Measurements from ENCODE around the gene CPZ. TPM values are rescaled to one million over a fixed set of nuclear protein-coding genes. Genes with fewer than 3 reads are reported as not detected.
"Not testable (repeated sequence)": the region's sequence is repeated elsewhere in the genome, so short reads cannot be mapped to it uniquely, and the experiment has no call there.

Gene CPZ
- total RNA-seq, 1 experiment from 2014 or later = not detected

DNA sequence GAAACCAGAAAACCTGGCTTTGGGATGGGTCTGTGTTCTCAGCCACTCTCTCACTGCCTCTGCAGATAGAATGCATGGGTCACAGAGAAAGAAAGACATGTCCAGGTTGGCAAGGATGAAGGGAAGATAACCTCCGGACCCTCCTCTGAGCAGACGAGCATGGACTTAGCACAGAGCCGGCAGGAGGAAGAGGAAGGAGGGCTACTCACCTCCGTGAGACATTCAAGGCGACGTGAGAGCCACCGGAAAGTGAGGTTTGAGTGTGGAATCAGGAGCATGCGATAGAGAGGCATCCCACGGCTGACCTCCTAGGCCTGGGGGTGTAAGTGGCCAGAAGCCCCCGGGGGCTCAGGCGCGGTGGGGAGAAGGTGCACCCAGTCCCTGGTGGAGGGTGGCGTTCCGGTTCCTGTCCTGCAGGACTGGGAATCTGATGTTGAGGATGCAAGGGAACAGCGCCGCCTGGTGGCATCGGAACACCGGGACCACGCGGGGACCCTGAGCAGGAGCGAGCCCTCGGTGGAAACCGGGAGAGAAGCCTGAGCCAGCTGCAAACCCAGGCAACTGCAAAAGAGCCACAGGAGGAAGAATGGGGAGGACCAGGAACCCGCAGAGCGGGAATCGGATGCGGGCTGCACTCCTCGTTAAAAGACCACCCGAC, 43.5 kb downstream of the CPZ start:
- DNase-seq (ENCODE audit: low read depth) = not testable (repeated sequence)

DNA sequence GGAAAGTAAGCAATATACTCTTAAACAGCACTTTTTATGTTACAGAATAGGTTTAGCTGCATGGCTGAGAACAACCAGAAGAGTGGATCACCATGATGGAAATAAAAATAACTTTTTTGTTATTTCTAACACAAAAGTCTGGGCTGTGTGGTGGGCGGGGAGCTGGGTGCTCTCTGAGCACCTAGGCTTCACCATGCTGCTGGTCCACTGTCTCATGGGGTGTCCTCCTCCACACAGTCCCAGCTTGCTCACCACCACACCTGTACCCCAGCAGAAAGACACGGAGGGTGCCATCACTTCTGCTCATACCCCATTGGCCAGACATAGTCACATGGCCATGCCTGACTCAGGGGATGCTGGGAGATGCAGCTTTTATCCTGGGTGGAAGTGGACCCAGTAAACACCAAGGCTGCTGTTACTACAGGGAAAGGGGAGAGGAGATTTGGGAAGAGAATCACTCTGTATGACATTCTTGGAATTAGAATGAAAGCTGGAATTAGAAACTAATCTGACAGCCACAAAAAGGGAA, 45.0 kb downstream of the CPZ start:
- no peak for DNase-seq (ENCODE audit: low read depth)

- DNase-seq (ENCODE audit: low read depth) = no peak
These were observed 46.5 kb downstream of the CPZ start for GRCh38 chr4:8639021-8639420.

DNA sequence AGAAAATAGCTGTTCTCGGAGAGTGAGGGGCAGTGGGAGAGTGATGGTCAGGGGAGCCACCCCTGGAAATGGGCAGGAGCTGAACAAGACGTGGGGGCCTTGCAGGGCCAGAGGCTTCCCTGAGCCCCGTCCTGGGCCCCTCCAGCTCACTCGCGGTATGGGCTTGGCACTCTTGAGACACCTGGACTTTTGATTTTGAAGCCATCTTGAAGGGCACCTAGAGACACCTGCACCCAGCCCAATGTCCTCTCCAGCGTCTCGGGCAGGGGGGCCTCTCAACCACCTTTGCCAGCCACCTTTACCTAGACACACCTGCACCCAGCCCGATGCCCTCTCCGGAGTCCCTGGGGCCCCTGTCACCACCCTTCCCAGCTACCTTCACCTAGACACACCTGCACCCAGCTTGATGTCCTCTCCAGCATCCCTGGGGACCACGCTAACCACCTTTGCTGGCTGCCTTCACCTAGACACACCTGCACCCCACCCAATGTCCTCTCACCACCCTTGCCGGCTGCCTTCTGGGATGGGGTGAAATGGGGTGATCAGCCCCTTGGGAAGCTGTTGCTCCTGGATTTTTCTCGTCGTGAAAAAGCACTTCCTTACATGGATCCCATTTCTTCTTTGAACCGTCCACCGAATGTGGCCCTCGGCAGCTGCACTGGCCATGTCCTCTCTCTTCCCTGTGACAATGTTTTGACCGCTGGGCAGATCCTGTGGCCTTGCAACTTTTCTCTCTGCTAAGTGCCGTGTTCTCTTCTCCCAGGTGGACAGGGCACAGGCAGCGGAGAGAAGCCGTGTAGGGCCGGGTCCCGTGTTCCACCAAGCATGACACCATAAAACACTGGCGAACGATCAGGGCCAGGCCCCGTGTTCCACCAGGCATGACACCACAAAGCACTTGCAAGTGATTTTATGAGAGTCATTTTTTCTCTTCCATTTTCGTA, 47.5 kb downstream of the CPZ start:
- DNase-seq (ENCODE audit: low read depth) = no peak

DNA sequence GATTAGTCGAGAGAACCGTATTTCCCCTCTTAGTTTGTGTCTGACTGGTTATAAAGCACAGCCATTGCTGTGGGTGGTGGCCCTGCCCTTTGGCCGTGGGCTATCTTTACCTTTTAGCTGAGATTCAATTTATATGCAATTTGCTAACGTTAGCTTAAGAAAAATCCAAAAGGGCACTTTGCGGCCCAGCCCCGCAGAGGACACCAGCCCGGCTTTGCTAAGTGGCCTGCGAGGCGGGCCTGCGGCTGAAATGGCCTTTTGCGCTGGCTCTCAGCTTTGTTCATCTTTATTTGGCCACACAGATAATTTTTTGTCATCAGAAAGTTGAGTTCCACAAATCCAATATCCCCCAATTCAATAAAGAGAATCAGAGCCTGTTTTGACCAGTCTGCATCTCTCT, 48.3 kb downstream of the CPZ start:
- DNase-seq (ENCODE audit: low read depth) = no peak

GRCh38 chr4:8641256-8641655, 48.7 kb downstream of the CPZ start:
- DNase-seq (ENCODE audit: low read depth) = no peak

DNA sequence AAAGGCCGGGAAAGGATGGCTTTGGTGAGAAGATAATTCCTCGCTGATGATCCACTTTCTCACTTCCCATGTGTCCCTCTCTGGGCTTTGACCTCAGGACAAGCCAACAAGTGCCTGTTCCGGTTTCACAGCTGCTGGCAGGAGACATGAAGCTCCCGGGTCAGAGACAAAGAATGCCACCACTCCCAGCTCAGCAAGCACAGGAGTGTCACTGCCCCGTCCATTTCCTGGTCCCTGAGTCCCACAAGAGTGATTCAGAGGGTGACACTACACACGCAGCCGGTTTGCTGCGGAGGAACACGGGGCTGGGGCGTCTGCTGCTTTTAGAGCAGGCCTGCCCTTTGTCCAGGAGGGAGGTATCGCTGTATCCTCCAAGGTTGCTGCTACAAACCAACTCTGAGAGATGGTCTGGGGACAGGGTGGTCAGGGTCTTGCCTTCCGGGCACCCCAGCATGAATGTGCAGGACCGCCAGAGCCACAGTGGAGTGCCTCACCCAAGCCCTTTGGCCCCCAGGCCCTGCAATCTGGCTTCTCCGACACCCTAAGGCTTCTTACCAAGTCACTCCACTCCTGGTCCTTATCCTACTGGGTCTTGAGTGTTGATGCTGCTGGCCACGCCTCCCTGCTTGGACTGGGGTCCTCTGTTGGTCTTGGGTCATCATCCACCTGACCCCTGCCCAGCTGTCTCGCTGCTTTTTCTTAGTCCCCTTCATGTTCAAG, 49.5 kb downstream of the CPZ start:
- no peak for DNase-seq (ENCODE audit: low read depth)

GRCh38 chr4:8642651-8643321, 50.2 kb downstream of the CPZ start:
- DNase-seq (ENCODE audit: low read depth) = no peak

GRCh38 chr4:8643441-8643840, 50.9 kb downstream of the CPZ start:
- DNase-seq (ENCODE audit: low read depth) = no peak

GRCh38 chr4:8643986-8644385, 51.4 kb downstream of the CPZ start:
- DNase-seq (ENCODE audit: low read depth) = no peak

- DNase-seq (ENCODE audit: low read depth) = no peak
These were observed 51.9 kb downstream of the CPZ start for GRCh38 chr4:8644461-8644891.

- no peak for DNase-seq (ENCODE audit: low read depth)
These were observed 52.6 kb downstream of the CPZ start for GRCh38 chr4:8644966-8645752.

DNA sequence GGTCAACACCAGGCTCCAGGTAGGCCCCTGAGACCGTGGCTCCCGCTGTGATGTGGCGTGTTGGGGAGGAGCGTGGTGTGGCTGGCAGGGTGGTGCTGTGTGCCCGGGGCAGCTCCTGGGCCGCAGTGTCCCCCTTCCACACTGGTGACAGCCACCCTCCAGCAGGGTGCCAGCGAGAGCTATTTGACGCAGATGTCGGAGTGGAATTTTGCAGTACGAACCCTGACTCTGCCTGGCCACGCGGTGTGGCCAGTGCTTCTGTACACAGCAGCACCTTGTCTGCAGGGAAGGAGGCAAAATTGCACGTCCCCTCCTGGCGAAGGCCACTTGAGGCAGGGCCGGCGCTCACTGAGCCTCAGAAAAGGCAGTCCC, 53.2 kb downstream of the CPZ start:
- no peak for DNase-seq (ENCODE audit: low read depth)

GRCh38 chr4:8646296-8647093, 53.9 kb downstream of the CPZ start:
- DNase-seq (ENCODE audit: low read depth) = no peak

- DNase-seq (ENCODE audit: low read depth) = no peak
These were observed 54.6 kb downstream of the CPZ start for GRCh38 chr4:8647094-8647570.

GRCh38 chr4:8647626-8648025, 55.1 kb downstream of the CPZ start:
- DNase-seq (ENCODE audit: low read depth) = no peak

DNA sequence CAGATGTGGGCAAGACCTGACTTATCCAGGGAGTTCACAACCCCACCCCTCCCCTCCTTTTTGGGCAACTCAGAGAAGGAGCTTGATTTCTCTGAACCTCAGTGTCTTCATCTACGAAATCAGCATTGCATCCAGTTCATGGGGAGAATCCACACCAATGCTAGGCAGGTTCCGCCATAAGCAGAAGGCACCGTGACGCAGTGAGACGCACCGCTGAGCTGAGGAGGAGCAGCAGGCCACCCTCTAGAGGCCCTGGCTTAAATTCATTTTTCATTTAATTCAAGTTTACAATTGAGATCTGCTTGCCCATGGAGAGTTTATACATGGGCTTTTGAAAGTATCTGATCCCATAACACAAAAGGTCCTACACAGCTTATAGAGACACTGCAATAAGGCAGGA, 55.7 kb downstream of the CPZ start:
- DNase-seq (ENCODE audit: low read depth) = no peak

GRCh38 chr4:8648816-8649630, 56.5 kb downstream of the CPZ start:
- DNase-seq (ENCODE audit: low read depth) = no peak

Data from HT1080 (cell line).